ENCODE measurements around the gene INPPL1.
A peak's percentile ranks its signal among the peaks of the same experiment; 100 is the strongest.
"Not testable (repeated sequence)": the region's sequence is repeated elsewhere in the genome, so short reads cannot be mapped to it uniquely, and the experiment has no call there.

INPPL1 gene

GRCh38 chr11:72247584-72247983 is 23.0 kb downstream of the INPPL1 start:
- DNase-seq, result no peak

GRCh38 chr11:72249961-72250360 is 25.4 kb downstream of the INPPL1 start:
- DNase-seq, result no peak

- DNase-seq, result no peak
These were observed 26.3 kb downstream of the INPPL1 start for GRCh38 chr11:72250661-72251464.

- DNase-seq, result no peak
These were observed 27.0 kb downstream of the INPPL1 start for GRCh38 chr11:72251614-72252013.

- no peak for DNase-seq
These were observed 28.8 kb downstream of the INPPL1 start for GRCh38 chr11:72253392-72253791.

GRCh38 chr11:72254299-72254993 is 29.9 kb downstream of the INPPL1 start:
- DNase-seq, result no peak

GRCh38 chr11:72257570-72257969 is 33.0 kb downstream of the INPPL1 start:
- DNase-seq, result no peak

GRCh38 chr11:72259490-72259889 is 34.9 kb downstream of the INPPL1 start:
- no peak for DNase-seq

GRCh38 chr11:72260574-72260973 is 36.0 kb downstream of the INPPL1 start:
- no peak for DNase-seq

- DNase-seq, result peak; percentile 58 to 63
These were observed 38.8 kb downstream of the INPPL1 start for GRCh38 chr11:72263361-72263760.

- DNase-seq, result no peak
These were observed 41.4 kb downstream of the INPPL1 start for GRCh38 chr11:72265951-72266350.

GRCh38 chr11:72266960-72267359 is 42.4 kb downstream of the INPPL1 start:
- DNase-seq, result not testable (repeated sequence)

- no peak for DNase-seq
These were observed 43.5 kb downstream of the INPPL1 start for GRCh38 chr11:72267956-72268617.

GRCh38 chr11:72271980-72272379 is 47.4 kb downstream of the INPPL1 start:
- no peak for DNase-seq

GRCh38 chr11:72274435-72274834 is 49.9 kb downstream of the INPPL1 start:
- no peak for DNase-seq

GRCh38 chr11:72278905-72279304 is 54.3 kb downstream of the INPPL1 start:
- no peak for DNase-seq

- no peak for DNase-seq
These were observed 55.5 kb downstream of the INPPL1 start for GRCh38 chr11:72280037-72280436.

GRCh38 chr11:72280726-72281315 is 56.3 kb downstream of the INPPL1 start:
- DNase-seq, result no peak

GRCh38 chr11:72283947-72284346 is 59.4 kb downstream of the INPPL1 start:
- no peak for DNase-seq

GRCh38 chr11:72287293-72287692 is 62.7 kb downstream of the INPPL1 start:
- no peak for DNase-seq

Measured in inflammatory macrophage treated with lipopolysaccharide for 1 hour (primary cell).